GM12872 (cell line): ENCODE data around the gene TYW5.

Experiments
- TF ChIP-seq, protein P1 (sequence below): IDR thresholded peaks from 3 replicates; pipeline ENCODE4 v1.5.1; 2011; ENCODE audit warnings: low read depth, mild to moderate bottlenecking, low read length, moderate library complexity; ENCODE audit not compliant: insufficient read depth

TYW5 gene

DNA sequence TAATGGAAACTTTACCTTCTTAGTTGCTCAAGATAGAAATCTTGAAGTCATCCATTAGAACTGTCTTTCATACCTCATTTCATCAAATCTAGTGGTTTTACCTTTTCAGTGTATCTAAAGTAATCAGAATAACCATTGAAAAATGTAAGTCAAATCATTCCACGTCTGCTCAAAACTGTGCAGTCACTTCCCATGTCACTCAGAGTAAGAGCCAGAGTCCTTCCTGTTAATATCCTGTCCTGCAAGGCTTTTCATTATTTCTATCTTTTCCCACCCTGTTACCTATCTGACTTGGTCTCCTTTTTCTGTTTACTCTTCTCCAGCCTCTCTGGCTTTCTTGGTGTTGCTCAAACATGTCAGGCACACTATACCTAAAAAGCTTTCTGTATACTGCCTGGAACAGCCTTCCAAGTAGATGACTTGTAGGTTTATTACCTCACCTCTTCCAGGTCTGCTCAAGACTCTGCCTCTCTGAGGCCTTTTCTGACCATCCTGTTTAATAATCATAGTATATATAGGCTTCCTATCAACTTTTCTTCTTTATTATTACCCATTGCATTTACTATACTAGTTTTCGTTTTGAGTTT lies 40.8 kb downstream of the TYW5 start:
- TF ChIP-seq, protein P1, sequence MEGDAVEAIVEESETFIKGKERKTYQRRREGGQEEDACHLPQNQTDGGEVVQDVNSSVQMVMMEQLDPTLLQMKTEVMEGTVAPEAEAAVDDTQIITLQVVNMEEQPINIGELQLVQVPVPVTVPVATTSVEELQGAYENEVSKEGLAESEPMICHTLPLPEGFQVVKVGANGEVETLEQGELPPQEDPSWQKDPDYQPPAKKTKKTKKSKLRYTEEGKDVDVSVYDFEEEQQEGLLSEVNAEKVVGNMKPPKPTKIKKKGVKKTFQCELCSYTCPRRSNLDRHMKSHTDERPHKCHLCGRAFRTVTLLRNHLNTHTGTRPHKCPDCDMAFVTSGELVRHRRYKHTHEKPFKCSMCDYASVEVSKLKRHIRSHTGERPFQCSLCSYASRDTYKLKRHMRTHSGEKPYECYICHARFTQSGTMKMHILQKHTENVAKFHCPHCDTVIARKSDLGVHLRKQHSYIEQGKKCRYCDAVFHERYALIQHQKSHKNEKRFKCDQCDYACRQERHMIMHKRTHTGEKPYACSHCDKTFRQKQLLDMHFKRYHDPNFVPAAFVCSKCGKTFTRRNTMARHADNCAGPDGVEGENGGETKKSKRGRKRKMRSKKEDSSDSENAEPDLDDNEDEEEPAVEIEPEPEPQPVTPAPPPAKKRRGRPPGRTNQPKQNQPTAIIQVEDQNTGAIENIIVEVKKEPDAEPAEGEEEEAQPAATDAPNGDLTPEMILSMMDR = no peak

DNA sequence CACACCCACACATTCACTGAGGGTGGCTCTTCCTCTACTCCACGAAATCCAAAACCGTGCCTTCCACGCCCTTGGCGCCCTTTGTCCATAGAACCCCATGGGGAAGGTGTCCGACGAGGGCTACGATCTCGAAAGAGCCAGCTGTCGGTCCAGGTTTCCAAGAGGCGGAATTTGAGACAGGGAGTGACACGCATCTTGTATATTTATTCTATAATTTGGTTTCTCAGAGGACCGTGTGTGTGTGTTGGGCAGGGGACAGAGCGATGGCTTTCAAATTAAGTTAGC lies 43.5 kb downstream of the TYW5 start:
- TF ChIP-seq, protein P1 = no peak

DNA sequence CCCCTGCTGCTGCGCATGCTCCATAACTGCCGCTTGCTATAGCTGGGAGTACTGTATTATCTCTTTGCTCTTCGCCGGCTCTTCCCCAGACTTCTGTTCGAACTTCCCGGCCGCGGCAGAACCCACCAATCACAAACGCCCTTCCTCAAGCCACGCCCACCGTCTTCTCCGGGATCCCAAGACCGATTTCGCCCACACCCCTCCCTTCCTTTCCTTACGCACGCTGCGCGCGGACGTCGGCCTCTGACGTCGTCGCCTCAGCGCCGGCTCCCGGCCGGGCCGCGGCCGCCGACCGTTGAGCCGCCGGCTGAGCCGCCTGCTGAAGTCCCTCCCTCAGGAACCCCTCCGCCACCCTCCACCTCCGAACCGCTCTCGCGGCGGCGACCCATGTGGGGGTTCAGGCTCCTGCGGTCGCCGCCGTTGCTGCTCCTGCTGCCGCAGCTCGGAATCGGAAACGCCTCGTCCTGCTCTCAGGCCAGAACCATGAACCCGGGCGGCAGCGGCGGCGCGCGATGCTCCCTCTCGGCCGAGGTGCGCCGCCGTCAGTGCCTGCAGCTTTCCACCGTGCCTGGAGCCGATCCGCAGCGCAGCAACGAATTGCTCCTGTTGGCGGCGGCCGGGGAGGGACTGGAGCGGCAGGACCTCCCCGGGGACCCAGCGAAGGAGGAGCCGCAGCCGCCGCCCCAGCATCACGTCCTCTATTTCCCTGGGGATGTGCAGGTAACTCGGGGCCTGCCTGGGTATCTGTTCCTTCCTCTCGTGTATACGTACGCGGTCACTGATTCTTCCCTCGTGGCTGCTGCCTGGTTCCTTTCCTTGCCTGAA lies 44.0 kb downstream of the TYW5 start, which contains the start of gene C2orf69:
Gene C2orf69 (plus strand): TSS at position 242 of the 825 bp plus-strand sequence. CDS start 146 bp downstream, at position 388.
- TF ChIP-seq, protein P1 = no peak

DNA sequence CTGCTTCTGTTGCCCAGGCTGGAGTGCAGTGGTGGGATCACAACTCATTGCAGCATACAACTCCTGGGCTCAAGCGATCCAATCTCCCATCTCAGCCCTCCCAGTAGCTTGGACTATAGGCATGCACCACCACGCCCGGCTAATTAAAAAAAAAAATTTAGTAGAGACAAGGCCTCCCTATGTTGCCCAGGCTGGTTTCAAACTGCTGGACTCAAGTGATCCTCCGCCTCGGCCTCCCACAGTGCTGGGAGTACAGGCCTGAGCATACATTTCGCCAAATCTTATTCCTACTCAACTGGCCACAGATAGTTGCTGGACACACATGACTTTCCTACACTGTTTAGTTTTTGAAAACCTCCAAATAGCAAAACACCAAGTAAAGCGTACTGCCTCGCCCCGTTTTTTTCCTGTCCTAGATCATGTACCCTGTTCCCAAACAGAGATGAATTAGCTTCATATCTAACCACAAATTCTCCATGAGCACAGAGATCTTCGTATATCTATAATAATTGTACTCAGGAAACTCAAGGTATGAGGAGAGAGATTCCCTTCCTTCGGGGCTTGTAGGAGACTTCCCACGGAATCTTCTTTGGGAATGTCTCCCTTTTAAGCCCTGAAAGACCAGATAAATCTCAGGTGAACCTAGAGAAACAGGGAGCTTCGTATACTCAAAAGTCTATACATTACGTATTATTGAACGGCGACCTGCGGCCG lies 44.8 kb downstream of the TYW5 start:
- TF ChIP-seq, protein P1 = no peak

DNA sequence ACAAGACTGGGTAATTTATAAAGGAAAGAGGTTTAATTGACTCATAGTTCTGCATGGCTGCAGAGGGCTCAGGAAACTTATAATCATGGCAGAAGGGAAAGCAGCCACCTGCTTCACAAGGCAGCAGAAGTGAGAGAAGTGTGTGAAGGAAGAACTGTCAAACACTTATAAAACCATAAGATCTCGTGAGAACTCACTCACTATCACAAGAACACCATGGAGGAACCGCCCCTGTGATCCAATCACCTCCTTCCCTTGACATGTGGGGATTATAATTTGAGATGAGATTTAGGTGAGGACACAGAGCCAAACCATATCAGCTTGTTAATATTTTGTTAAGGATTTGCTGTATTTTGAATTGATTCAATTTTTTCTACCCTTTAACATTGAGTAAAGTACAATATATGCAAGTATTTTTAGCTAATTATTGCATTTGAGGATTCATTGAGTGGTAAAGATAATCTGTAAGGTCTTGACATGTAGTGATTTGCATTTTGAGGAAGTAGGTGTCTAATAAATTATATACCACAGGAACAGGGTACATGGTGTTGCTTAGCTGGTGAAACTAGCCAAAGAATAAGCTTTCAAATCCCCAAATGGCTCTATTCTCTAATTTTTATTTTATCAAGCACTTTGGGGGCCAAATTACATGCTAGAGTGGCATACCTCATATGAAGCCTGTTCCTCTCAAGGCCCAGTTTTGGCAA lies 48.1 kb downstream of the TYW5 start:
- TF ChIP-seq, protein P1 = no peak

DNA sequence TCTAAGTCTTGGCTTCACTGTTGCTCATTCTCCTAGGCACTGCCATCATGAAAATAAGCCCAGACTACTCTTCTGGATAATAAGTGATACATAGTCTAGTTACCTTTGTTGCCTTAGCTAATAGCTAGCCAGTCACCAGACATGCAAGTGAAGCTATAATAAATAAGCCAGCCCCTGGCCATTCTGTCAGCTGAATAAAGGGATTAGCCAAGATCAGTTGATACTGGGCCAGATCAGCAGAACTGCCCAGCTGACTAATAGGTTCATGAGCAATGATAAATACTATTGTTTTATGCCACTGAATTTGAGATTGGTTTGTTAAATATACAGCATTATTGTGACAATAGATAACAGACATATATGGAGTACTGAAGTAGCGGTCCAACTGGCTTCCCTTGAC lies 52.2 kb downstream of the TYW5 start:
- TF ChIP-seq, protein P1 = no peak

DNA sequence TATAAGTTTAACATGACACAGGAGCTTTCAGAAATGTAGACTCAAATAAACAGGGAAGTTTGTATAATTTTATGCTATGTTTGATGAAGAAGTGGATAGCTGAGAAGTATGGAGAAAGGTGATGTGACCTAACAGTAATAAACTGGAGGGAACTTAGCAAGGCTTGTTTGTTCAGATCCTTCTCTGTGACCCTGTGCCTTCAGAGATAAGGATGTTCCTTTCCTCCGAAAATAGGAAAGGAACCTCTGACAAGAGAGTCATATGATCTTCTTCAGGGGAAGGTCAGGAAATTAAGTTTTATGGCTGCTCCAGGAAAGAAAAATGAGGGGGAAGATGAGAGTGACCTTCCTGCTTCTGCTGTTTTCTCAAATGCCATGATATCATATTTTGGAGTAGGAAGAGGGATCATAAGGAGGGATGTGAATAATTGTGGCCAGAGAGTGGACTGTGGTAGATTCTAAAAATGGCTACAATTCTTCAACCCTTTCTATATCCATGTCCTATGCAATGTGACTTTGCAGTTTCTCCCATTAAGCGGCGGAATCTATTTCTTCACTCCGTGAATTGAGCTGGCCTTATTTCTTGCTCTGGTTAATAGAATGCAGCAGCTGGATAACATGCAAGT lies 52.7 kb downstream of the TYW5 start:
- TF ChIP-seq, protein P1 = no peak
